Smooth muscle cell of the brain vasculature (primary cell): Measurements from ENCODE around the gene ING5.
"Not testable (repeated sequence)": the region's sequence is repeated elsewhere in the genome, so short reads cannot be mapped to it uniquely, and the experiment has no call there.

Experiments used
- DNase-seq: peaks from one replicate; pipeline ENCODE4 v3.0.0-alpha.2; 2012; ENCODE audit warnings: low read depth, low spot score

The ING5 gene

GRCh38 chr2:241706537-241706936, 4.7 kb downstream of the ING5 start:
- DNase-seq: no peak

DNA sequence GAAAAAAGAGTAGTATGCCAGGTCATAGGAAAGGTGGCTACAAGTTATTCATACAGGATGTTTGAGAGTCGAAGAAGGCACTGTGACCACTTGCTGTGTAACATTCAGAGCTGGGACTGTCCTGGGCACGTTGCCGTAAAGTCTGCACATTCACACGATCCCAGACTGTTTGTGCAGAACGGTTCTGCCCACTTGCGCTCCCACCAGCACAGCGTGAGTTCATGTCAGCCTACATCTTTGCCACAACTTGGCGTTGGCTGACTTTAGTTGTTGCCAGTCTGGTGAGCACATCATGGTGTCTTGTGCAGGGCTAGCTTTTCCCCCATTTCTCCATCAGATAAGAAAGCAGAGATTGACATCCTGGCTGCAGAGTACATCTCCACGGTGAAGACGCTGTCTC, 7.0 kb downstream of the ING5 start:
- no peak for DNase-seq

GRCh38 chr2:241719093-241719492, 17.3 kb downstream of the ING5 start:
- DNase-seq: no peak

GRCh38 chr2:241720099-241720498, 18.3 kb downstream of the ING5 start:
- no peak for DNase-seq

GRCh38 chr2:241720560-241720959, 18.7 kb downstream of the ING5 start:
- no peak for DNase-seq

- DNase-seq: no peak
These were observed 20.0 kb downstream of the ING5 start for GRCh38 chr2:241721852-241722251.

DNA sequence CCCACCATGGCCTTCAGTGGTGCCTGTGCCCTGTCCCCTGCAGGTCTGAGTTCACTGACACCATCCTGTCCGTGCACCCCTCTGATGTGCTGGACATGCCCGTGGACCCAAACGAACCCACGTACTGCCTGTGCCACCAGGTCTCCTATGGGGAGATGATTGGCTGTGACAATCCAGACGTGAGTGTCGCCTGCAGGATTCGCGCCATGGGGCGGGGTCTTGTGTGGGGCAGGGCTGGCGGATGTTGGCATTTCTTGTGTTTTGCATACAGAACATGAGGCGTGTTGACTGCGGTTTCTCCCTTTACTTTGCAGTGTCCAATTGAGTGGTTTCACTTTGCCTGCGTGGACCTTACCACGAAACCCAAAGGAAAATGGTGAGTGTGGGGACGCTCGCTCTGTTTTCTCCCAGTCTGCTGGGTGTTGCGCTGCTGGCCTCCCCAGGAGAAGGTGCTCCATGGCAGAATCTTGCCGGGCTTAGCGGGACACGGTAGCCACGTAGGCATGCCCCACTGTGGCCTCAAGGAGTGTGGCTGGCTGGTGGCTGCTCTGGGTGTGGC, 21.1 kb downstream of the ING5 start:
- DNase-seq: no peak

DNA sequence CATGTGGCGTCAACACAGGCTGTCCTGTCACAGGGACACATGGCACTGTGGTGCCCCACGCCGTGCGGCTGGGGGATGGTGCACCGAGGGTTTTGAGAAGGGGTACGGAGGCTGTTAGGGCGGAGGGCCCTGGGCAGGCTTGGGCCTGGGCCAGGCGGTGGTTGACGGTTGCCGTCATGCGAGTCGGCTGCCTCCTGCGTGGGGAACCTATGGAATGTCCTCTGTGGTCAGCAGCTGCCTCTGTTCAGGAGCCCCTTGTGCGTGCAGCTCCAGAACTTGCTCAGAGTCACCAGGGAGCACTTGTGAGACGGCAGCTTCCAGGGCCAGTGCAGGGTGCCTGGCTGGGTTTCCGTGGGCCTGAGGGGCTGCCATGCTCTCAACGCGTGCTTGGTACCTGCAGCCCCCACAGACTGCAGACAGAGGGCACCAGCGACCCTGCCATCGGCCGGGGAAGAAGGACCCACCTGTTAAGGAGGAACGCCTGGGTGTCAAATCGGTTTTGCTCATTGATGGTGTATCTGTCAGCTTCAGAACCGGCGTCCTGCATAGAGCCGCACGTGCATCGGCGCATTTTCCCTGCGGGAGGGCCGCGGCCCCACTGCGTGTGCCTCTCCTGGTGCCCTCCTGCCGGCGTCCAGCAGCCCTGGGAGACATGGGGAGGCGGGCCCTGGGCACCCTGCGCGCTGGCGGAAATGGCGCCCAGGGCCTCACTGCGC, 22.6 kb downstream of the ING5 start:
- no peak for DNase-seq

DNA sequence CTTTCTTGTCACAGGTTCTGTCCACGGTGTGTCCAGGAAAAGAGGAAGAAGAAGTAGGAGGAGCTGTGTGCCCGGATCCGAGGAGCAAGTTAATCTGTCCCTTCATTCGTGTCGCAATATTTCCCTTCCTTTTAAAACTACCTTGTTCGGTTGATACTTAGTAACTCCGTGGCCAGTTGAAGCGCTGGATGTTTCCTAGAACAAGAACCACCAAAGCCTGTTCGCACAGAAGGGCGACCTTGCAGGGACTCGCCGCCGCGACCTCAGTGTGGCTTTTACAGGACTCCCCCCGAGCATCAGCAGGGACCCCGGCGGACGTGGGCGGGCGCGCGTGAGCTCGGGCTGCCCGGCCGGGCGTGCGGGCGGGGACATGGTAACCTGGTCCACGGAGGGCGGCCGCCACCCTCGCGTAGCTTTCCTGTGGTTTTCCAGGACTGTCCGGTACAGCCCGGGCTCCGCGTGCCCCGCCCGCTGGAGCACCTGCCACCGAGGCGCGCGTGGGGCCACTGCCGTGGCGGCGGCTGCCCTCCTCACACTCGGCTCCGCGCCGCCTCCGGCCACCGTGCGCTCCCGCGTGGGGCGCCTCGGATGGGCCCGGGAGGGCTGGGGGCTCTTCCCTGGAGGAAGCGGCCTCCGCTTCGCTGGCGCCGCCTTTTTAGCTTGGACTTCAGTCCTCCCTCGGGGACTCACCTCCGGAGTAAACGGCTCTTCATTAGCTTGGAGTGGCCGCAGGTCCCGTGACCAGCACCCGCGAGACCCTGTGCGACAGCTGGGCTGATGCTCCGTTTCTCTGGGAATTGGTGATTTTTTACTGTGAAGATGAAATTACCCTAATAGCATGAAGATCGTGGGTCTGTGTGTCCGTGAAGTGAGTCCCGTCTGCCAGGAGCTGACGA, 23.4 kb downstream of the ING5 start:
- no peak for DNase-seq

DNA sequence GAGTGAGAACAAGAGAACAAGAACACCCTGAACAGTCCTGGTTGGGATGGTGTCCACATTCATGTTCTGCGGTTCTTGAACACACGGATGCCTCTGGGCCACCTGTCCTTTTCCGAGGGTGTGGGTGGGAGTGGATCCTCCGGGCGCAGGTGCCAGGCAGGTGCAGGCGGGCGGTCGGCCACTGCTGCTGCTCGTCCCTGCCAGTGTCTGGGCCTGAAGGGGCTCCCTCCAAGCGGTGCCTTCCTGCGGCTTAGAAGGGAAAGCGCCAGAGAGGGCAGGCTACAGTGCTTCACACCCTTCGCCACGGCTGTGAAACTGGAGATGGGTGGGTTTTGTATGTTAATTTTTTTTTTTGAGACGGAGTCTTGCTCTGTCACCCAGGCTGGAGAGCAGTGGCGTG, 24.6 kb downstream of the ING5 start:
- no peak for DNase-seq

DNA sequence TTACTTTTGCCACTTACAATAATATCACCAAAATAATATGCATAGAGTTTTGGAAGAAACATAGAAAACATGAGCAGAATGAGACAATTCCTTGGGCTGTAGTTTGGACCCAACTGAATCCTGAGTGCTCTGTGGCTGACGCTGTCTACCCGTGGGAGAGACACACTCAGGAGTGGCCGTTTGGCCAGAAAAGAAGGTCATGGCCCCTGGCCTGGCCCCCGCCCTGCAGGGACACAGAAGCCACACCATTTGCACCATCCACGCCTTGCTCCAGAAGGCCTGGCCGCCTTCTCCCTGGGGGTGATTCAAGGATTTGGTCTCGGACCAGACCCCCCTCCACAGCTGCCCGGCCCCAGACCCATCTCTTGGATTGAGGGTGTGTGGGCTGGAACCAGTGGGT, 26.2 kb downstream of the ING5 start:
- DNase-seq: no peak

GRCh38 chr2:241728627-241729026, 26.8 kb downstream of the ING5 start:
- no peak for DNase-seq

GRCh38 chr2:241729868-241730267, 28.0 kb downstream of the ING5 start:
- DNase-seq: no peak

- no peak for DNase-seq
These were observed 28.9 kb downstream of the ING5 start for GRCh38 chr2:241730671-241731293.

- DNase-seq: not testable (repeated sequence)
These were observed 30.8 kb downstream of the ING5 start for GRCh38 chr2:241732513-241733186.

GRCh38 chr2:241733391-241734207, 31.8 kb downstream of the ING5 start:
- no peak for DNase-seq

DNA sequence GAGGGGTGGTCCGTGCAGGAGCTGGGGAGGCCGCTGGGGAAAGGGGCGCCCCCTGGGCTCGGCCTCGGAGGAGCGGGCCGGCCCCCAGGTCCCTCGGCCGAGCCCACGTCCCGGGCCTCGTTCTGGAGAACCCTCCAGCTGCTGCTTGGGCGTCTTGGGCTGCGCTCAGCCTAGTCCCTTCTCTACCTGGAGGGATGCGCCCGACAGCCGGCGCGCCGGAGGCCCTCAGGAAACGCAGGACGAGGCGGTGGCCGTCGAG, 32.3 kb downstream of the ING5 start:
- no peak for DNase-seq

- DNase-seq: peak; percentile 44
These were observed 32.8 kb downstream of the ING5 start, which contains the start of gene D2HGDH for GRCh38 chr2:241734467-241735208. Gene D2HGDH (plus strand): TSS chr2:241734630. CDS start chr2:241735225, 595 bp downstream.

DNA sequence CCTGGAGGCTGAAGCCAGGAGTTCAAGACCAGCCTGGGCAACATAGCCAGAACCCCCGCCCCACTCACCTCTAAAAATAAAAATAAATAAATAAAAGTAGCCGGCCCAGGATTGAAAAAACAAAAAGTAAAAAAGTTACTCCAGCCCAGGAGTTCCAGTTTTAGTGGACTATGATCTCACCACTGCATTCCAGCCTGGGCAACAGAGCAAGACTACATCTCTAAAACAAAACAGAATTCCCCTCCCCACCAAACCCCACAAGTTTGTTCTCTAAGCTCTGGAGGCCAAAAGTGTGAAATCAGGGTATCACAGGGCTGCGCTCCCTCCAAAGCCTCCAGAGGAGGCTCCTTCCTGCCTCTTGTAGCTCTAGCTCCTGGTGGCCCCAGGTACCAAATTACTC, 34.3 kb downstream of the ING5 start:
- no peak for DNase-seq

DNA sequence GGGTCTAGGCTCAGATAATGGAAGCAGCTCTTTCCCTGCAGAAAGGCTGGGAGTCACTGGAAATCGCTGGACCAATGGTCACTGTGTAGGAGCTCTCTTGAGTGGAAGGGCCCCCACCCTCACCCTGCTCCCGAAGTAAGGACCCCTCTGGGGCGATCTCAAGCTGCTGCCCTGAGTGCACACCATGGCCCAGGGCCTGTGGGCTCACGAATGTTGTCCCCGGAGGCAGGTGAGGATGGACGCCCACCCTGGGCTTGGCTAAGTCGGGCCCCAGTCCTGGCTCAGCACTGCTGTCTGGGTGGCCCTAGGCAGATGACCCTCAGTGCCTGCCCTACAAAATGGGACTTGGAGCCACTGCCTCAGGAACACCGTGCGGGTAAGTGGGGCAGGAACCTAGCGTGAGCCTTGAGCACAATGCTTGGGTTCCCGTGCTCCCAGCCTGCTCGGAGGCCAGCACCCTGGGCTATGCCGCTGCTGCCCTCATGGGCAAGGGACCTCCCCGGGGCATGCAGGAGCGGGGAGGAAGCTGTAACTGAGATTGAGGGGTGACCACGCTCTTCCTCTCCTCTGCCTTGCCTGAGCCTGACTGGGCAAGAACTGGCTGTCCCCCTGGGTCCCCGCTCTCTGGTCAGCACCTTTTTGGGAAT, 36.3 kb downstream of the ING5 start:
- DNase-seq: no peak
